Heart left ventricle (tissue), 13 donors: ENCODE data around the gene NDUFA6.

Experiments
- POLR2A ChIP-seq, 2 donors: fragments of 450-650 bp; IDR thresholded peaks; one replicate each; pipeline ENCODE4 v1.6.1; 2017; ENCODE audit warnings: antibody characterized with exemption in 2 of 2, mild to moderate bottlenecking in 2 of 2, moderate library complexity in 2 of 2
- TF ChIP-seq, protein P1 (sequence below), 12 donors: fragments of 200-600 bp; sonication (generic) in 4 of 12; IDR thresholded peaks; one replicate each; pipeline versions ENCODE4 v1.5.0 to v1.8.0; 2018 to 2022; ENCODE audit warnings: antibody characterized with exemption in 12 of 12, mild to moderate bottlenecking in 5 of 12
- donor health status: ischemic (EF 13 %, LVEDD 7.1; RV severe dilation, severe dysfunction).
- donor health status: DM: no; HTN: yes; CAD: no.
- donor health status: DM: no; HTN: no; CAD: no.
- donor health status: ischemic (EF 25% LVEDD 6.9; RV normal size, moderate dysfunction).
- donor health status: ischemic (EF 25% LVEDD 5.7; RV mildly dilated, moderate dysfunction).
- donor health status: ischemic (EF 35%, LVEDD 5.7; RV mildly dilated, moderate dysfunction).
- donor health status: nonischemic (EF 11% LVEDD 7.7; RV severe dilation, severe dysfunction).
- donor health status: DM: yes; HTN: yes; CAD: no.
- donor health status: PGD.
- donor health status: ischemic (EF 29% LVEDD 5.4; RV normal size, mild dysfunction).
- donor health status: nonischemic (EF 23%, LVEDD 6.1; RV moderate dilation, normal function).

- TF ChIP-seq, protein P1, sequence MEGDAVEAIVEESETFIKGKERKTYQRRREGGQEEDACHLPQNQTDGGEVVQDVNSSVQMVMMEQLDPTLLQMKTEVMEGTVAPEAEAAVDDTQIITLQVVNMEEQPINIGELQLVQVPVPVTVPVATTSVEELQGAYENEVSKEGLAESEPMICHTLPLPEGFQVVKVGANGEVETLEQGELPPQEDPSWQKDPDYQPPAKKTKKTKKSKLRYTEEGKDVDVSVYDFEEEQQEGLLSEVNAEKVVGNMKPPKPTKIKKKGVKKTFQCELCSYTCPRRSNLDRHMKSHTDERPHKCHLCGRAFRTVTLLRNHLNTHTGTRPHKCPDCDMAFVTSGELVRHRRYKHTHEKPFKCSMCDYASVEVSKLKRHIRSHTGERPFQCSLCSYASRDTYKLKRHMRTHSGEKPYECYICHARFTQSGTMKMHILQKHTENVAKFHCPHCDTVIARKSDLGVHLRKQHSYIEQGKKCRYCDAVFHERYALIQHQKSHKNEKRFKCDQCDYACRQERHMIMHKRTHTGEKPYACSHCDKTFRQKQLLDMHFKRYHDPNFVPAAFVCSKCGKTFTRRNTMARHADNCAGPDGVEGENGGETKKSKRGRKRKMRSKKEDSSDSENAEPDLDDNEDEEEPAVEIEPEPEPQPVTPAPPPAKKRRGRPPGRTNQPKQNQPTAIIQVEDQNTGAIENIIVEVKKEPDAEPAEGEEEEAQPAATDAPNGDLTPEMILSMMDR (IDR thresholded peaks at IDR 0.05), result no peak
- TF ChIP-seq POLR2A (IDR thresholded peaks at IDR 0.05), result no peak
Measured at GRCh38 chr22:42039271-42039670, 51.3 kb downstream of the NDUFA6 start.
